Measurements from ENCODE around the gene ZNF362.
A peak's percentile ranks its signal among the peaks of the same experiment; 100 is the strongest.

- TF ChIP-seq CREB1 (IDR thresholded peaks at IDR 0.05) (no peak), CREB1 (CRISPR knock-in tag; IDR thresholded peaks at IDR 0.05) (no peak), YY1 (IDR thresholded peaks at IDR 0.05; ENCODE audit: insufficient read depth, insufficient replicate concordance, low read depth, low read length) (no peak), CTCF (CRISPR knock-in tag; IDR thresholded peaks at IDR 0.05) (no peak), MAX (IDR thresholded peaks at IDR 0.05) (no peak), BHLHE40 (IDR thresholded peaks at IDR 0.05; ENCODE audit: low read length) (no peak), ZNF256 (CRISPR knock-in tag; conservative IDR thresholded peaks at IDR 0.05) (no peak), EZH2 (conservative IDR thresholded peaks at IDR 0.05; ENCODE audit: low read depth, low read length) (no peak), HOXA7 (CRISPR knock-in tag; IDR thresholded peaks at IDR 0.05) (no peak), TRAFD1 (CRISPR knock-in tag; IDR thresholded peaks at IDR 0.05; ENCODE audit: borderline replicate concordance) (peak; percentile 22; the same call in 1 of the 2 replicates)
Measured at GRCh38 chr1:33348194-33348593, 91.9 kb downstream of the ZNF362 start.

All from HepG2 (cell line).